Astrocyte (in vitro differentiated cells and primary cell): ENCODE results near the gene NIPAL3. TPM values are rescaled to one million over a fixed set of nuclear protein-coding genes. Genes with fewer than 3 reads are reported as not detected.

ENCODE experiments used
- DNase-seq: peaks from one replicate; pipeline ENCODE4 v3.0.0-alpha.2; 2010; ENCODE audit warnings: low read depth
- FAIRE-seq: peaks from 2 replicates; lab custom pipeline; 2011; peaks lifted over from hg19 to GRCh38; lab: Jason Lieb, UNC
- H2AFZ ChIP-seq: 2 replicates; pipeline ENCODE4 v1.6.0; 2012; ENCODE audit warnings: low read depth, low read length, inconsistent platforms
- H3K27ac ChIP-seq: 2 replicates; pipeline ENCODE4 v1.5.1; 2011; ENCODE audit warnings: low read depth, low read length, inconsistent platforms
- H3K27me3 ChIP-seq: 2 replicates; pipeline ENCODE4 v1.6.0; 2011; ENCODE audit warnings: low read length, inconsistent platforms; ENCODE audit not compliant: insufficient read depth
- H3K36me3 ChIP-seq: 2 replicates; pipeline ENCODE4 v1.5.1; 2011; ENCODE audit warnings: low read length, inconsistent platforms; ENCODE audit not compliant: insufficient read depth
- H3K4me1 ChIP-seq: 2 replicates; pipeline ENCODE4 v1.5.1; 2011; ENCODE audit warnings: low read length, inconsistent platforms; ENCODE audit not compliant: insufficient read depth
- H3K4me2 ChIP-seq: 2 replicates; pipeline ENCODE4 v1.6.0; 2012; ENCODE audit warnings: low read length, inconsistent platforms
- H3K4me3 ChIP-seq: 2 replicates; pipeline ENCODE4 v1.5.1; 2011; ENCODE audit warnings: low read depth, mild to moderate bottlenecking, low read length, inconsistent platforms; ENCODE audit not compliant: insufficient read depth
- H3K79me2 ChIP-seq: 2 replicates; pipeline ENCODE4 v1.6.0; 2012; ENCODE audit warnings: mild to moderate bottlenecking, low read length, inconsistent platforms; ENCODE audit not compliant: insufficient read depth
- H3K9ac ChIP-seq: 2 replicates; pipeline ENCODE4 v1.6.0; 2012; ENCODE audit warnings: mild to moderate bottlenecking, low read length, inconsistent platforms
- H3K9me3 ChIP-seq: 2 replicates; pipeline ENCODE4 v1.5.1; 2012; ENCODE audit warnings: low read depth, mild to moderate bottlenecking, low read length, inconsistent platforms; ENCODE audit not compliant: insufficient read depth
- H4K20me1 ChIP-seq: 2 replicates; pipeline ENCODE4 v1.6.0; 2012; ENCODE audit warnings: low read length, inconsistent platforms; ENCODE audit not compliant: insufficient read depth
- H3K27ac Mint-ChIP-seq: one replicate; pipeline ENCODE4 v1.8.0; 2021; ENCODE audit warnings: mild to moderate bottlenecking, mixed read lengths; ENCODE audit not compliant: unreplicated experiment
- H3K27me3 Mint-ChIP-seq: one replicate; pipeline ENCODE4 v1.8.0; 2021; ENCODE audit warnings: low read depth, mixed read lengths; ENCODE audit not compliant: unreplicated experiment
- H3K36me3 Mint-ChIP-seq: one replicate; pipeline ENCODE4 v1.8.0; 2021; ENCODE audit warnings: low read depth, mixed read lengths; ENCODE audit not compliant: unreplicated experiment
- H3K4me1 Mint-ChIP-seq: one replicate; pipeline ENCODE4 v1.8.0; 2021; ENCODE audit warnings: low read depth, mixed read lengths; ENCODE audit not compliant: unreplicated experiment
- H3K4me3 Mint-ChIP-seq: one replicate; pipeline ENCODE4 v1.8.0; 2021; ENCODE audit warnings: mild to moderate bottlenecking, moderate library complexity, mixed read lengths; ENCODE audit not compliant: unreplicated experiment
- H3K9me3 Mint-ChIP-seq: one replicate; pipeline ENCODE4 v1.8.0; 2021; ENCODE audit warnings: mild to moderate bottlenecking, mixed read lengths; ENCODE audit not compliant: unreplicated experiment
- EZH2 ChIP-seq: IDR thresholded peaks from 2 replicates; pipeline ENCODE4 v1.6.1; 2012; ENCODE audit warnings: mild to moderate bottlenecking, low read length, inconsistent platforms; ENCODE audit not compliant: insufficient read depth
- total RNA-seq: library from RNA; stranded (reverse); gene quantifications from 2 replicates; pipeline ENCODE4 v1.2.1, GENCODE V29; 2021
- TF ChIP-seq, protein P1 (sequence below): IDR thresholded peaks from 2 replicates; pipeline ENCODE4 v1.5.1; 2011; ENCODE audit warnings: low read depth, mild to moderate bottlenecking, inconsistent platforms, low read length, moderate library complexity; ENCODE audit not compliant: insufficient read depth

The NIPAL3 gene
- total RNA-seq, 1 donor from 2014 or later = 47.2 TPM

DNA sequence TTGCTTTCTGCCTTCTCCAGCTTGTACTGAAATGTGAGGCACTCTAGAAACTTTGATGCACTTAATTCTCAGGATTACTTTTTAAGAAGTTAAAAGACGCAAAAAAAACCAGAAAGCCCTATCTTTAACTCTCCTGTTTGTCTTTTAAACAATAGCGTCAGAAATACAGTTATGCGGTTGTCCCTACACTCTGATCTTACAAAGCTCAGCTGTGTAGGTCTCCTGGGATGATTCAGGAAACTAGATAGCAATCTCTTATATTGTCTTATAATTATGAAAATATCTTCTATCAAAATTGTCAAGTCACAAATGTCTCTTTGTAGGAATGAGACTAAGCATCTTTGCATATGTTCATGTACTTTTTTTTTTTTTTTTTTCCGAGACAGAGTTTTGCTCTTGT is 60.1 kb downstream of the NIPAL3 start:
- Mint-ChIP-seq H3K9me3 (no peaks in the 10 kb centered on the region), H3K4me1 (no peaks in the 10 kb centered on the region), H3K36me3 (no peaks in the 10 kb centered on the region), H3K27me3 (no peaks in the 10 kb centered on the region), H3K4me3 (no peak overlapping the region), H3K27ac (no peak overlapping the region)
- FAIRE-seq (no peak), DNase-seq (no peak)
- H4K20me1 ChIP-seq = no peaks in the 10 kb centered on the region
- no peaks in the 10 kb centered on the region for H3K36me3 ChIP-seq
- no peak overlapping the region for H3K9ac ChIP-seq
- no peaks in the 10 kb centered on the region for H3K4me1 ChIP-seq
- no peak overlapping the region for H2AFZ ChIP-seq
- no peaks in the 10 kb centered on the region for H3K79me2 ChIP-seq
- no peak overlapping the region for H3K27ac ChIP-seq
- H3K9me3 ChIP-seq = no peaks in the 10 kb centered on the region
- TF ChIP-seq, protein P1, sequence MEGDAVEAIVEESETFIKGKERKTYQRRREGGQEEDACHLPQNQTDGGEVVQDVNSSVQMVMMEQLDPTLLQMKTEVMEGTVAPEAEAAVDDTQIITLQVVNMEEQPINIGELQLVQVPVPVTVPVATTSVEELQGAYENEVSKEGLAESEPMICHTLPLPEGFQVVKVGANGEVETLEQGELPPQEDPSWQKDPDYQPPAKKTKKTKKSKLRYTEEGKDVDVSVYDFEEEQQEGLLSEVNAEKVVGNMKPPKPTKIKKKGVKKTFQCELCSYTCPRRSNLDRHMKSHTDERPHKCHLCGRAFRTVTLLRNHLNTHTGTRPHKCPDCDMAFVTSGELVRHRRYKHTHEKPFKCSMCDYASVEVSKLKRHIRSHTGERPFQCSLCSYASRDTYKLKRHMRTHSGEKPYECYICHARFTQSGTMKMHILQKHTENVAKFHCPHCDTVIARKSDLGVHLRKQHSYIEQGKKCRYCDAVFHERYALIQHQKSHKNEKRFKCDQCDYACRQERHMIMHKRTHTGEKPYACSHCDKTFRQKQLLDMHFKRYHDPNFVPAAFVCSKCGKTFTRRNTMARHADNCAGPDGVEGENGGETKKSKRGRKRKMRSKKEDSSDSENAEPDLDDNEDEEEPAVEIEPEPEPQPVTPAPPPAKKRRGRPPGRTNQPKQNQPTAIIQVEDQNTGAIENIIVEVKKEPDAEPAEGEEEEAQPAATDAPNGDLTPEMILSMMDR = no peak
- TF ChIP-seq EZH2 = no peak
- no peaks in the 10 kb centered on the region for H3K27me3 ChIP-seq
- no peak overlapping the region for H3K4me2 ChIP-seq
- no peak overlapping the region for H3K4me3 ChIP-seq

DNA sequence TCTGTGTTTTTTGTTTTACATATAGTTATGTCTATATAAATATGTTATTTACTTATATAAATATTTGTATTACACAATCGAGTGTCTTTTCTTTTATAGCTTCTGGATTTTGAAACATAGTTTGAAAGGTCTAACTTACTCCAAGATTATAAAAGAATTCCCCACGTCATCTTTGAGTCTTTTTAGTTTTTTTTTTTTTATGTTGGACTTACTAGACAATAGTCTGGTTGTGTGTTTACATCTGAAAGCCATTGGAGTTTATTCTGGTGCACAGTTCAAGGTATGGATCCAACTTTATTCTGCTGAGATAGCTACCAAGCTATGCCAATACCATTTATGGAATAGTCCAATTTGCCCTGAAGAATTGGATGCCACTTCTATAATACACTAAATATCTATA is 61.0 kb downstream of the NIPAL3 start:
- no peaks in the 10 kb centered on the region for H3K27me3 Mint-ChIP-seq
- no peak for TF ChIP-seq EZH2
- TF ChIP-seq, protein P1 = no peak
- peaks cover 7% of the 10 kb centered on the region for H3K4me1 Mint-ChIP-seq
- no peak overlapping the region for H2AFZ ChIP-seq
- H3K4me2 ChIP-seq = no peak overlapping the region
- no peak overlapping the region for H3K4me3 ChIP-seq
- H3K4me1 ChIP-seq = no peaks in the 10 kb centered on the region
- FAIRE-seq (no peak), DNase-seq (no peak)
- no peaks in the 10 kb centered on the region for H3K36me3 Mint-ChIP-seq
- H3K4me3 Mint-ChIP-seq = no peak overlapping the region
- no peaks in the 10 kb centered on the region for H3K79me2 ChIP-seq
- H3K9me3 ChIP-seq = no peaks in the 10 kb centered on the region
- H3K9me3 Mint-ChIP-seq = no peaks in the 10 kb centered on the region
- no peaks in the 10 kb centered on the region for H3K27me3 ChIP-seq
- H4K20me1 ChIP-seq = no peaks in the 10 kb centered on the region
- no peak overlapping the region for H3K9ac ChIP-seq
- no peak overlapping the region for H3K27ac ChIP-seq
- no peak overlapping the region for H3K27ac Mint-ChIP-seq
- no peaks in the 10 kb centered on the region for H3K36me3 ChIP-seq

DNA sequence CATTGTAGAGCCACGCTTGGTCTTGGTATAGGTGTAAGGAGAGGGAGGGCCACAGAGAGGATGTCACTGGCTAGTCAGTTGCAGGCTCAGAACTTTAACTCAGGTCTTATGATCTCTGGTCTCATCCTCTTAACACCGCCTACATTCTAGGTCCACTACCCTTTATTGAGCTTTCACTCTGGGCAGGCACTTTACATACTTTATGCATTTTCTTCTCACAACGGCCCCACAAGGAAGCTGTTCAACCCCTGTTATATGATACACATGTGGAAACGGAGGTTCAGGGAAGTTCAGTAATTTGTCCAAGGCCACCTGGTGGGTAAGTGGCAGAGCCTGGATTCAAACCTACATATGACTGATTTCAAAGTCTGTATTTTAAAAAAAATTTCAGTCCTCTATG is 61.7 kb downstream of the NIPAL3 start:
- no peak overlapping the region for H3K4me3 Mint-ChIP-seq
- H3K79me2 ChIP-seq = no peaks in the 10 kb centered on the region
- TF ChIP-seq EZH2 = no peak
- TF ChIP-seq, protein P1 = no peak
- DNase-seq (no peak), FAIRE-seq (no peak)
- no peak overlapping the region for H3K27ac ChIP-seq
- no peaks in the 10 kb centered on the region for H4K20me1 ChIP-seq
- no peaks in the 10 kb centered on the region for H3K9me3 ChIP-seq
- H3K4me2 ChIP-seq = no peak overlapping the region
- no peaks in the 10 kb centered on the region for H3K4me1 ChIP-seq
- H3K4me1 Mint-ChIP-seq = peaks cover 9% of the 10 kb centered on the region
- H3K36me3 Mint-ChIP-seq = no peaks in the 10 kb centered on the region
- H3K9me3 Mint-ChIP-seq = no peaks in the 10 kb centered on the region
- no peak overlapping the region for H3K9ac ChIP-seq
- H3K36me3 ChIP-seq = no peaks in the 10 kb centered on the region
- no peak overlapping the region for H3K27ac Mint-ChIP-seq
- H3K27me3 Mint-ChIP-seq = no peaks in the 10 kb centered on the region
- no peaks in the 10 kb centered on the region for H3K27me3 ChIP-seq
- no peak overlapping the region for H2AFZ ChIP-seq
- H3K4me3 ChIP-seq = no peak overlapping the region
